HG02981 (cell line): Measurements from ENCODE around the gene GPR148.

Experiments used
- ATAC-seq: cut with Tn5 transposase; IDR thresholded peaks from one replicate; pipeline ENCODE4 v1.9.1; 2021; ENCODE audit warnings: mild to moderate bottlenecking, moderate library complexity; ENCODE audit not compliant: unreplicated experiment

Gene GPR148

DNA sequence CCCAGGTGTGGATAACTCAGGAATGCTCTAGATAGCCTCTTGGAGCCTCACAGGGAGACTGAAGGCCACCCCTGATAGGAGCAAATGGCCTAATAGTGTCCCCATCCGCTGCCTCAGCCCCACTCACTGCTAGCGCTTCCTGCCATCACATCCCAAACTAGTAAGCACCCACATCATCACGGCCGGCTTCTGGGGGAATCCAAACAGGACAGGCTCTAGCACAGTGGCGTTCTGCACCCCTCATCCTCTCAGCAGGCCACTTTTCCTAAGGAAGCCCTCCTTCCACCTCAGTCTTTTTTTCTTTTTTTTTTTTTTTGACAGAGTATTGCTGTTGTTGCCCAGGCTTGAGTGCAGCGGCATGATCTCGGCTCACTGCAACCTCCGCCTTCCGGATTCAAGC is 20.2 kb downstream of the GPR148 start:
- no peak for ATAC-seq

- no peak for ATAC-seq
Observed at GRCh38 chr2:130749641-130750040, 20.8 kb downstream of the GPR148 start.

- ATAC-seq = no peak
Observed at GRCh38 chr2:130754811-130755210, 25.9 kb downstream of the GPR148 start.

- peak; percentile 31 for ATAC-seq
Observed at GRCh38 chr2:130755256-130756052, 26.6 kb downstream of the GPR148 start, which contains the start of gene AMER3. Gene AMER3, plus strand, starts transcription at chr2:130755540. Its CDS starts 6,533 bp downstream, at chr2:130762073.

- ATAC-seq = peak; percentile 63
Observed at GRCh38 chr2:130756053-130756873, 27.4 kb downstream of the GPR148 start.

- ATAC-seq = no peak
Observed at GRCh38 chr2:130756874-130757668, 28.2 kb downstream of the GPR148 start.

DNA sequence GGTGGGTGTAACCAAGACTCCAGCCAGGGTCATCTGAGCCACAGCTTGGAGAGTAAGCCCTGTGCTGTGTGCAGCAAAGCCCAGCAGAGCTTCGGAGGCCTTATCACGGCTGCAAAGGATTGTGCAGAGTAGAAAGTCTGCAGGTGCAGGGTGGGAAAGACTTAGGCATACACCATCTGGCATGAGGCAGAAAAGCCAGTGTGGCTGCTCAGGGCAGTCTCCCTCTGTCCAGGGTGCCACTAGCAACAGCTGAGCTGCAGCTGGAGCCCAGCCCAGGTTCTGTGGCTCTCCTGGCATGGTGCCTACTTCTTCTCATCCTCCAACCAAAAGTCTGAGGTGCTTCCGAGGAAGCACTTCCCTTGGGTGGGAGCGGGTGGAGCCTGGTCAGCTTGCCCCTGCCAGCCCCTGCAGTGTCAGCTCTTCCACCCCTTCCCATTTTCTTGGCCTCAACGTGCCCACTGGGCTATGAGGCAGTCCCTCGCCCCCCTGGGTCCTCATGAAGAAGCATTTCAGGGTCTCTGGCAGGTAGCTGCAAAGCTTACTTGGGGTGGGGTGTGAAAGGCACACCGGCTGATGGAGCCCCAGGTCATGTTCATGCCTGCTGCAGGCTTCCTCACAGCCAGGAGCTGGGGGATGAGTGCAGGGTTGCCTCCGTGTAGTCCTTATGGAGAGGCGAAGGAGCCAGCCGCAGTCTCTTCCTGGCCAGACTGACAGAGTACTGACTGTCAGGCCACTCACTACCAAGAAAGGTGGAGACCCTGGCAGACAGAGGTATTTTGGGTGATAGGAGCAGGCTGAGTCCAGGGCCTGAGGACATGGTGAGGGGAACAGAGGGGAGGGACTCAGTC is 31.3 kb downstream of the GPR148 start:
- no peak for ATAC-seq

DNA sequence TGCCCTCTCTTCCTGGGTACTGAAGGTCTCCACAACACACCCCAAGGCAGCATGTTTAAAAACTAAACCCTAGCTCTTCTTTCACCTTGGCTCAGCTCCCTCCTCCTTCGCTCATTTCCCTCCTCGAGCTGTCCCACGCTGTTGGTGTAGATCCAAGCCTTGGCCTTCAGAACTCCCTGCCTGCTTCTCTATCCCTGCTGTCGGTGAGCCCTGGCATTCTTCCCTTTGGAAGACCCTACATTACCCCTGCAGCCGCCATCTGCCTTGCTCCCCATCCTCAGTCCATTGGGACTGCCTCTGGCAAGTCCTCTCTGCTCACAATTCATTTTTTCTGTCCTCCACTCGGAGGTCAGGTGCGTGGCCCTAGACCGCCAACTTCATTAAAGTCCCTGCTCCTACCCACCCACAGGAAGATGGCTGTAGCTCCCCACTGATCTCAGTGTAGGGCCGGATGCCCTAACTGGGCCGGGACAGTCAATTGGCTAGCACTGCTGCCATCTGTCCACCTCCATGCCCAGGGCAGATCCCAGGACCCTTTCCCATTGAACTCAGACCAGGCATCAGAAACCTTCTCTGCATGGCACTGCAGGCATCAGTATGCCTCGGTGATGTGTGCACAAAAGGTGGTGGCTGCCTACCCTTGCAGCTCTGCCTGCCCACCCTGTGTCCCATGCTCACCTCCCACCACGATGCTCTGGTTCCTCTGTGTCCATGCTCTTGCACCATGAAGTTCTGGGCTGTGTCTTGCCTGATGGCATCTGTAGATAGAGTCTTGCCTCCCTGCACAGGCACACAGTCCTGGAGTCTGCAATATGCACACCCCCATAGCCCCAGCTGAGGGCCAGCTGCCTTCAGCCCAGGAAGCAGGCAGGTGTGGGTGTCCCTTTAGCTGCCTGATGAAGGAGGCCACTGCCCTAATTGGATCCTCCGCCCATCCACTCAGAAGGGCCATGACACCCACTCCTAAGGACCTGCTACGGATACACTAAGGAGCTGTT is 32.2 kb downstream of the GPR148 start:
- ATAC-seq = no peak

GRCh38 chr2:130762031-130762909 is 33.4 kb downstream of the GPR148 start:
- no peak for ATAC-seq

DNA sequence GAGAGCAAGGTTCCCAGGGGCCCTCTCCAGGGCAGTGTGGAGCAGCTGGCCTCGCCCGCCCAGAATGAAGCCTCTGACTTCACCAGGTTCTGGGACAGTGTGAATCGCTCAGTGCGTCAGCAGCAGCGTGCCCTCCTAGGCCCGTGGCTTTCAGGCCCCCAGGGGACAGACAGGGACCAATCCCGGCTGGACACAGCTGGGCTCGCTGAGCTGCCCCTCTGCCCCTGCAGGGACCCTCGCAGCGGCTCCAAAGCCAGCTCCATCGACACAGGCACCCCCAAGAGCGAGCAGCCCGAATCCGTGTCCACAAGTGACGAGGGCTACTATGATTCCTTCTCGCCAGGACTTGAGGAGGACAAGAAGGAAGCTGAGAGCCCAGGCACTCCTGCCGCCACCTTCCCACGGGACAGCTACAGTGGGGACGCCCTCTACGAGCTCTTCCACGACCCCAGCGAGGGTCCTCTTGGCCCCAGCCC is 34.1 kb downstream of the GPR148 start:
- no peak for ATAC-seq

GRCh38 chr2:130763405-130763804 is 34.5 kb downstream of the GPR148 start:
- ATAC-seq = no peak

GRCh38 chr2:130764035-130764820 is 35.4 kb downstream of the GPR148 start:
- no peak for ATAC-seq

DNA sequence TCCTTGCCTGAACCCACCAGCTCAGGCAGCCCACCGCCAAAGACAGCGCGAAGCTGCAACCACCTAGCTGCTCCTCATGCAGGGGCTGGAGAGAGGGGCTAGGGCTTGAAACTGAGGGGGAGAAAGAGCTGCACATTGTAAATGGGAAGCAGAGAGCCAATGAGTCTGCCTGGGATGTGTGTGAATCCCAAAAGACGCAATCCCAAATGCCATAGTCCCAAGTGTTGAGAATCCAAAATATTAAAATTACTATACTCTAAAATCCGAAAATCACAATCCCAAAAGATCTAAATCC is 35.9 kb downstream of the GPR148 start:
- ATAC-seq = no peak

DNA sequence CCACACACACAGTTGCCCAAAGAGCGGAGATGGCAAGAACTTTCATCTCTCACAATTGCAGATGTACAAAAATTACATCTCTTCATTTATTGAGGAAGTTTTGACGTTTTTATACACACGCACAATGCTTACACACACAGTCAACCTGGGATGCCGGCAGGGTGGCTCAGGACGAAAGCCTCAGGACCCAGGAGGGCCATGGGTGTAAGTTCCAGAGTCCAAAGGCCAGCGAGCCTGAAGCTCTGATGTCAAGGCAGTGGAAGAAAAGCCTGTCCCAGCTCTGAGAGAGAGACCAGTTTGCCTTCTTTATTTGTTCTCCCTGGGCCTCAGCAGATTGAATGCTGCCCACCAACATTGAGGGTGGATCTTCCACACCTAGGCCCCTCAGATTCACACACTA is 36.6 kb downstream of the GPR148 start:
- ATAC-seq = no peak

- no peak for ATAC-seq
Observed at GRCh38 chr2:130766037-130766436, 37.2 kb downstream of the GPR148 start.

DNA sequence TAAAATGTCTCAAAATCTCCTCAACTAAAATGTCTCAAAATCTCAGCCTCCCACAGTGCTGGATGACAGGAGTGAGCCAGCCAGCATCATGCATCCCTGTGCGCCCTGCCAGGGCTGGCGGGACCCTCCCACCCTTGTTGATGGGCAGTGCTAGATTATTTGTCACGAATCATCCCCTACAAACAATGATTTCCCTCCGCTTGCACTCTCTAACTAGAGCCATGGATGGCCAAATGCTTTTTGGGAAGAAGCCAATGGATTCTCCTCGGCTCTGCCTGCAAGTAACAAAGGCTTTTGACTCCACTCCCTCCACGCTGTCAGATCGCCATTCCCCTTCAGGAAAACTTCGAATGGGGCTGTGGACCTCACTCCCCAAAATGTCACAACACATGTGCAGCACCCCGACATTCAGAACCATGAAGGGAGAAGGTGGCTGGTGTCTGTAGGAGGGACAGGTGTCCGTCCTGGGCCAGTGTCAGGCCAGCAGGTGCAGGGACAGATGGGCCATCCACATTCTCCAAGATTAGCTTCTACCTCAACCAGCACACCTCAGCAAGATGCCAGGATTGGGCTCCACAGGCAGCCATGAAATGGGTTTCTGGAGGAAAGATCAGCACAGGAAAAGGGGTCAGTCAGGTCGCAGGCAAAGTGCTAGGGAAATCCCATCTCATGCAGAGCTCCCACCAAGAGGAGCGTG is 38.0 kb downstream of the GPR148 start:
- no peak for ATAC-seq

DNA sequence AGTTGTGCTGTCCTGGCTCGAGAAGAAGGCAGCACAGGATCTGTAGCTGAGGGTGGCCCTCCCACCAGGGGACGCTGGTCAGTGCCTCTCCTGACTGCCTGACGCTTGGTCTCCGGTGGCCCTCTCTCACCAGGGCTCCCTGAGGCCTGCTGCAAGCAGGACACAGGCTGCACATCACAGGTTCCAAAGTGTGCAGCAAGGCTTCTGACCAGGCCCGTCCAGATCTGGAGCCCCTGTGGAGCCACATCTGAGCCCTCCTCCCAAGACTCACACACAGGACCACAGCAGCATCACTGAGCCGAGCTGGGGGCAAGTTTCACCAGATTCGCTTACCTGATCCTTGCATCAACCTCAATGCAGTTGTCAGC is 38.5 kb downstream of the GPR148 start:
- no peak for ATAC-seq
